WTC11 (cell line): ENCODE data around the gene MTA1.

Experiments
- ATF2 ChIP-seq: sonication (generic); formaldehyde crosslinking; IDR thresholded peaks from 2 replicates; pipeline ENCODE4 v1.8.1; 2022; ENCODE audit warnings: low read depth, missing genetic modification reagents, borderline replicate concordance
- ATF3 ChIP-seq: sonication (generic); formaldehyde crosslinking; conservative IDR thresholded peaks from 2 replicates; pipeline ENCODE4 v1.8.1; 2022; ENCODE audit warnings: mild to moderate bottlenecking, missing genetic modification reagents
- CTCF ChIP-seq: fragments of 200-600 bp; IDR thresholded peaks from 2 replicates; pipeline ENCODE4 v1.8.0; 2022; ENCODE audit warnings: antibody characterized with exemption
- HMGXB4 ChIP-seq: sonication (generic); formaldehyde crosslinking; IDR thresholded peaks from 2 replicates; pipeline ENCODE4 v1.8.1; 2023; ENCODE audit warnings: mild to moderate bottlenecking, moderate library complexity, missing genetic modification reagents
- MLX ChIP-seq: sonication (generic); formaldehyde crosslinking; IDR thresholded peaks from 2 replicates; pipeline ENCODE4 v1.8.1; 2023; ENCODE audit warnings: mild to moderate bottlenecking, missing genetic modification reagents, moderate library complexity
- MYBL2 ChIP-seq: sonication (generic); formaldehyde crosslinking; IDR thresholded peaks from 2 replicates; pipeline ENCODE4 v1.8.1; 2023; ENCODE audit warnings: mild to moderate bottlenecking, moderate library complexity, missing genetic modification reagents
- NR2C2 ChIP-seq: sonication (generic); formaldehyde crosslinking; IDR thresholded peaks from 2 replicates; pipeline ENCODE4 v1.8.0; 2022; ENCODE audit warnings: mild to moderate bottlenecking, missing genetic modification reagents
- STAT6 ChIP-seq: sonication (generic); formaldehyde crosslinking; conservative IDR thresholded peaks from 2 replicates; pipeline ENCODE4 v1.8.1; 2023; ENCODE audit warnings: mild to moderate bottlenecking, low read depth, missing genetic modification reagents, moderate library complexity
- TCF7 ChIP-seq: sonication (generic); formaldehyde crosslinking; IDR thresholded peaks from 2 replicates; pipeline ENCODE4 v1.8.0; 2022; ENCODE audit warnings: mild to moderate bottlenecking, low read depth, missing genetic modification reagents, moderate library complexity
- USF1 ChIP-seq: sonication (generic); formaldehyde crosslinking; IDR thresholded peaks from 2 replicates; pipeline ENCODE4 v1.8.0; 2022; ENCODE audit warnings: mild to moderate bottlenecking, missing genetic modification reagents
- USF2 ChIP-seq: sonication (generic); formaldehyde crosslinking; IDR thresholded peaks from 2 replicates; pipeline ENCODE4 v1.8.1; 2023; ENCODE audit warnings: mild to moderate bottlenecking, missing genetic modification reagents, moderate library complexity
- ZNF512 ChIP-seq: sonication (generic); formaldehyde crosslinking; IDR thresholded peaks from 2 replicates; pipeline ENCODE4 v1.8.1; 2022; ENCODE audit warnings: missing genetic modification reagents, borderline replicate concordance
- TF ChIP-seq, protein P1 (sequence below): sonication (generic); formaldehyde crosslinking; IDR thresholded peaks from 2 replicates; pipeline ENCODE4 v1.8.0; 2022; ENCODE audit warnings: mild to moderate bottlenecking, missing genetic modification reagents
- TF ChIP-seq, protein P2 (sequence below): fragments of 250-450 bp; sonication (Bioruptor Pico); IDR thresholded peaks from 2 replicates; pipeline ENCODE4 v1.9.0; 2021; ENCODE audit warnings: moderate library complexity, mild to moderate bottlenecking, inconsistent platforms, borderline replicate concordance

- TF ChIP-seq USF1 (no peak), ZNF512 (CRISPR knock-in tag) (no peak), STAT6 (CRISPR knock-in tag) (no peak), CTCF (no peak), MLX (no peak), MYBL2 (no peak), ATF2 (CRISPR knock-in tag) (no peak), HMGXB4 (no peak), USF2 (CRISPR knock-in tag) (no peak), ATF3 (CRISPR knock-in tag) (no peak), TCF7 (CRISPR knock-in tag) (no peak), NR2C2 (CRISPR knock-in tag) (no peak)
- TF ChIP-seq, protein P1, sequence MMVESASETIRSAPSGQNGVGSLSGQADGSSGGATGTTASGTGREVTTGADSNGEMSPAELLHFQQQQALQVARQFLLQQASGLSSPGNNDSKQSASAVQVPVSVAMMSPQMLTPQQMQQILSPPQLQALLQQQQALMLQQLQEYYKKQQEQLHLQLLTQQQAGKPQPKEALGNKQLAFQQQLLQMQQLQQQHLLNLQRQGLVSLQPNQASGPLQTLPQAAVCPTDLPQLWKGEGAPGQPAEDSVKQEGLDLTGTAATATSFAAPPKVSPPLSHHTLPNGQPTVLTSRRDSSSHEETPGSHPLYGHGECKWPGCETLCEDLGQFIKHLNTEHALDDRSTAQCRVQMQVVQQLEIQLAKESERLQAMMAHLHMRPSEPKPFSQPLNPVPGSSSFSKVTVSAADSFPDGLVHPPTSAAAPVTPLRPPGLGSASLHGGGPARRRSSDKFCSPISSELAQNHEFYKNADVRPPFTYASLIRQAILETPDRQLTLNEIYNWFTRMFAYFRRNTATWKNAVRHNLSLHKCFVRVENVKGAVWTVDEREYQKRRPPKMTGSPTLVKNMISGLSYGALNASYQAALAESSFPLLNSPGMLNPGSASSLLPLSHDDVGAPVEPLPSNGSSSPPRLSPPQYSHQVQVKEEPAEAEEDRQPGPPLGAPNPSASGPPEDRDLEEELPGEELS = no peak
- TF ChIP-seq, protein P2, sequence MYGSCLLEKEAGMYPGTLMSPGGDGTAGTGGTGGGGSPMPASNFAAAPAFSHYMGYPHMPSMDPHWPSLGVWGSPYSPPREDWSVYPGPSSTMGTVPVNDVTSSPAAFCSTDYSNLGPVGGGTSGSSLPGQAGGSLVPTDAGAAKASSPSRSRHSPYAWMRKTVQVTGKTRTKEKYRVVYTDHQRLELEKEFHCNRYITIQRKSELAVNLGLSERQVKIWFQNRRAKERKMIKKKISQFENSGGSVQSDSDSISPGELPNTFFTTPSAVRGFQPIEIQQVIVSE = no peak
Measured at GRCh38 chr14:105502446-105503295, 83.0 kb downstream of the MTA1 start.
